GM19099 (cell line): ENCODE data around the gene HDAC8.

Source experiments
- POLR2A ChIP-seq: IDR thresholded peaks from 3 replicates; pipeline ENCODE4 v1.6.1; 2011; ENCODE audit warnings: low read depth; ENCODE audit not compliant: insufficient read length; ENCODE audit errors: extremely low read depth

The HDAC8 gene

DNA sequence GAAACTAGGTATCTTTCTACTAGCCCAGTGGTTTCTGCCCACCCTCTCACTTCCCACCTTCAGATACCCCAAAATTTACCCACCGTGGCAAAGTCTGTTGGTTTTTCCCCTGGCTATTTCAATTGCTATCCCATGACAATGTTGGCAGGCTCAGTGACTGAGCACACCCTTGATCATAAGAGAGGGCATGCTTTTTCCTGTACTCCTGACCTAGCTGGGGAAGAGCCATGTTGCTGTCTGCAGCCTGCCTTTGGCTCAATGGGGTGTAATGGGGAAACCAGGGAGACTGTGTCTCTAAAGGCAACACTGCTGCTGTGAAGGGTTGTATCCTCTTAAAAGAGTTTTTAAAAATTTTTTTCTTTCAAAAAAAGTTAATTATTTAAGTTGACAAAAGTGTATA lies 176.5 kb downstream of the HDAC8 start:
- TF ChIP-seq POLR2A: no peak

DNA sequence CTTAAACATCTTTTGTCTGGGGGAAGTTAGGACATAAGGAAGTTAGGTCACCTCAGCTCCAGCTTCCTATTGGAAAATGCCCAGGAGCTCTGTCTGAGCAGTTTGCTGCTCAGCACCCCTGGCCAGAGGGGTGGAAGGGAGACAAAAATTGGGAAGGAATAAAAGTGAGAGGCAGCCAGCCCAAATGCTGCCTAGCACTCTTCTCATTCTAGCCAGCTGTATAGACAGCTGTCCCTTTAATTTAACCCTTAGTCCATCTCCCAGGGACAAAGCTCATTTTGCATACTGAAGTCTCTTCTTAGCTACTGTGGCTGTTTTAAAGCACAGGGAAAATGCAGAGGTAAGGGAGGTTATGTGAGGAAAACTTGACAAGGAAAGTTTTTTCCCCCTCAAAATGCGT lies 177.4 kb downstream of the HDAC8 start:
- no peak for TF ChIP-seq POLR2A

DNA sequence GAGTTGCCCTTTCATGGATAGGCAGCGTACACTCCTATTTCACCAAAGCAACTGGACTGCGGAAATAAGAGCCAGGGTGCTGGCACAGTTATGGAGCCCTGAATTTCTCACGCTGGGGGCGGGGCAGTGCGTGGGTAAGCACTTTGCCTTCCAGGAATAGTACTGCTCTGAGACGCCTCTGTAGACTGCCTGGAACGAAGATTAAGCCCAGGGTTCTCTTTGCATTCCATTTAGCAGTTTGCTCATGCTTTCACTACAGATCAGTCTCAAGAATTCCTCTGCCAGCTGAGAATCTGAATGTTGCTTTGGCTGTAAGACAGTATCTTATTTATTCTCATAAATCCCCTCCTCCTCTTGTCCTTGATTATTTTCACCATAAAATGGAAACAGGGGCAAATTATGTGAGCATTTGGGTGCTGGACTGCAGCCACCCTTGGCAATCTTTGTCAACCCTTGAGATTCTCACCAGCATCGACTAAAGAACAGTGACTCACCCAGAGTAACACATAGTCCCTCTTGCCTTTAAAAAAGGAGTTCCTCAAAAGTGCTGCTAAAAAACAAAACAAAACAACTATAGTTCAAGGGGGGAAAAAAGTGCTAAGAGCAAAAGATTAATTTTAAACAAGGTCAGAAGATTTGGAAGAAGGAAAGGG lies 178.0 kb downstream of the HDAC8 start:
- no peak for TF ChIP-seq POLR2A

DNA sequence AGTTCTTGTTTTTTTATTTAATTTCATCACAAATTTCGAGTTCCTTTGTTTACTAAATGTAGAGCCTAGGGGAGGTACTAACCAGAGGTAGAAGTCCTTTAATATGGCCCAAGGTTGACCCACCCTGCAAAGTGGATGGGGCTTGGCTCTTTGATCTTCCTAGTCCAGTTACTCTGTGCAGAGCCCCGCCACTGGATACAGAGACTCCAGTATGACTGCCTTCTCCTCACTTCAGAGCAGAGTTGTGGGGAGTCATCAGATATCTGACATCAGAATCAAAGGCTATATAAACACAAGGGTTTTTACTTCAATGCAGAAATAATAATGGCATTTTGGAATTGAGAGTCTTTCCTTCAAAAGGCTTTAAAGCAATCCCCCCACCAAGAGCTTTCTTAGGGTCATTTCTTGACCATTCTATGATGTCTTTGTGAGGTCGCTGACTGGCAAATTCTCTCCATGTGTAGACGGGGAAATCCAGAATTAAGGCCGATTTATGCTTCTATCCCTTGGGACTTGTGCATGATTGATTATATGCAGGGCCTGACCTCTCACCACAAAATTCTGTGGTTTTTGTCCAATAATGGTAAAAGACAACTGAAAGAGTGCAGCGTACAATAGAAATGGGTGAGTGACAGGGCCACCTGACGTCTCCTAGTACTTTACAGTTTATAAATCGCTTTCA lies 178.7 kb downstream of the HDAC8 start:
- no peak for TF ChIP-seq POLR2A

DNA sequence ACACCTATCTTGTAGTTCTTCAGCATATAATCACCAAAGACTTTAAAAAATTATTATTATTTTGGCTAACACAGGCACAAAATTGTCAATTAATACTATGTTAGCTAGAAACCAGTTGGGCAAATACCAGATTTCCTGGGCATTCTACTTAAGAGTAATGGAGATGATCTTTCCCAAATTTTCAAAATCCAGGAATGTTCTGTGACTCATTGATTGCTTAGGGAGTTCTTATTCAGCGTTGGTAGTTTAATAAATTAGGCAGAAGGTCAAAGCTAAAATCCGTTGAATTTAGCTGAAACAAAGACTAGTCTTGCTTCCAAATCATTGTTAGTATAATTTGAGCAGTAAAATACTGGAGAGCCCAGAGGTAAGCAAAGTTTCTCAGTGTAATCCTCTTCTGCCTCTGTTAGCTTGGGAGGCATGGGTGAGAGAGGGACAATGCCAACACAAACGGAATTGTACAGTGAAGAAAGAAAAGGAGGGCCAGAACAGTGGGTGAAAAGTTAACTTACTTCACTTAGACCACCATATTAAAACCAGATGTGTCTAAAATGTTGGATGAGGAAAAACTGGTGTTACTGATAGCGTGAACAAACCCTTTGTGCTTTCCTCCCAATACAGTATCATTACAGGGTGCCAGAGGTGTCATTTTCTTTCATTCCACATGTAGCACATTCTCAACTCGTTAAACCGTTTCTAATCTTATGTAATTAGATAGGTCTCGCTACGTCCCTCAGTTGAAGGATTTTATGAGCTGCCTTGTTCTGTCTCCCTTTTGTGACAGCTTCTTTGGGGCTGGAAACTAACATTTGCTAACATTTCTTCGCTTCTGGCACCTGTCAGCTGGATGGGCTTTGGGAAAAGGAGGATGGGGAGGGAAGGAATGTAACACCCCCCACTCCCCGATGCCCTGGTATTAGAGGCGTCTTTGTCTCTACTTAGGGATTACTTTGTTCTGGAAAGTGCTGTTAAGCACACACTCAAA lies 179.5 kb downstream of the HDAC8 start:
- no peak for TF ChIP-seq POLR2A

DNA sequence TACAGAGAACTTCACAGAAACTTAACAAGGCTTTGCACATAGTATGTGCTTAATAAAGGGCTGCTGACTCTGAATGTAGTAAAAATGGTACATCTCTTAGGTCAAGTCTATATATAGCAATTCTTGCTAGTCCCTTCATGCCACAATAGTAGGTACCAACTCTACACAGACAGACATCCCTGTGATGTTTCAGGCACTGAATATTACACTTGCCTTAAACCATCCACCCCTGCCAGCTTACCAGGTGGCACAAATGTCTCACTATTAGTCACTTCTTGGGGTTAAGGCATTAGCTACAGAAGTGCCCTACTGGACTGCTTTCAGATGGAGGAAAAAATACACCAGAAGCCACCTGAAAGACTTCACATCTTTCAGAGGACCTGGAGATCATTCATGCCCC lies 180.6 kb downstream of the HDAC8 start:
- TF ChIP-seq POLR2A: no peak

DNA sequence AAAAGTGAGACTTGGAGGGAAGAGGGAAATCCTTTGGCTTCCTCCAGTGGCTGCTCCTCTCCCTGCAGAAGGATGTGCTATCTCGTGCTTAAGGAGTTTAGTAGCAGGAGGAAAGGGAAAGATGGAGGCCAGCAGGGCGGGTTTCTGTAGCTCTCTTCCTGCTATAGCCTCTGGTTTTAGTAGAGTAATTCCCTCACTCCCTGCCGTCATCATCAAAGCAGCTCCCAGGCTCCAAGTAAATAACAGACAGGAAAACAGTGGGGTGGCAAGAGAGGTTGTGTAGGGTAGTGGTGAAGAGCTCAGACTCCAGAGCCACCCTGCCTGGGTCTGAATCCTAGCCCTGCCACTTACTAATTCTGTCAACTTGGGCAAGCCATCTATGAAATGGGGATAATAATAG lies 185.4 kb downstream of the HDAC8 start:
- TF ChIP-seq POLR2A: no peak

DNA sequence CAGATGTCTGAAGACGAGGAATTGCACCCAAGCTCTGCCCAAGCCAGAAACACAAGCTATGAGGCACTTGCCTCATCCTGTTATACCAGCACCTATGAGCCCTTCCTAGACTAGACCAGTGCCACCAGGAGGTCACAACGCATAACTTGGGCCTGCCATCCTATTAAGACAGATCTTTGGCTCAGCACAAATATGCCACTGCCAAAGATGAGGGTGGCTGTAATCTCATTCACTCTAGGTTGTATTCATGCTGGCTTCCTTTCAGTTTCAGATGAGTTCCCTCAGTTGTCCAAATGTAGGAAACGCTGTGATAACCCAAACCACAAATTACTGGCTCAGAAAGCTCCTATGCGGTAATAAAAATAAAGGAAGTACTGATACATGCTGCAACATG lies 190.4 kb downstream of the HDAC8 start:
- TF ChIP-seq POLR2A: no peak

DNA sequence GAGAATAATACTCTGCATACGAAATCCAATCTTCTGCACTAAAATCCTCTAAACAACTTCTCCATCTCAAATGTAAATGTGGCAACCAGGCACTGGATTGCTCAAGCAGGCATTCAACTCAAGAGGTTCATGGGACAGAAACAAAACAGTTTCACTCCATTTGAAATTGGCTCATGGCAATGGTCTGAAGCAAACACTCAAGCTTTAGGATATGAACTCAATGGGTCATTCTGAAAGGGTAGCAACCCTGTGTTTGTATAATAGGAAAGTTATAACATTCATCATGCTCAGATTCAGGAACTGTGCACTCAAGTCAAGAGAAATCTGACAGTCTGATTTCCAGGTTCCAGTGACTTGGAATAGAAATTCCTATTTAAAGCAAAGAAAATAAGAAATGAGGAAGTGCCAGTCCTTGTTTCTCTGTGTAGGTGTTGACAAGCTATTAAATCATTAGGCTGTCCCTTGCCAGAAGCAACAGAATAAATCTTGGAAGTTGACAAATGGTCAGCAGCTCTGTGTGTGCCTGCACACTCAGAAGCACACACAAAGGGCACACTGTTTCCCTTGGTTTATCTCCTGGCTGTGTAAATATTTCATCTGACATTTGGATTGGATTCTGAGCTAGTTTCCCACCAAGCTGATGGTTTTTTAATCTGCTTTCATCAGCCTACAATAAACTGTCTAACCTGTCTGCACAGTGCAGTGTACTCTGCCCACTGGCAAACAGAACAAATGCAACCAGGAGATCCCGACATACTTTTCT lies 191.0 kb downstream of the HDAC8 start:
- no peak for TF ChIP-seq POLR2A

DNA sequence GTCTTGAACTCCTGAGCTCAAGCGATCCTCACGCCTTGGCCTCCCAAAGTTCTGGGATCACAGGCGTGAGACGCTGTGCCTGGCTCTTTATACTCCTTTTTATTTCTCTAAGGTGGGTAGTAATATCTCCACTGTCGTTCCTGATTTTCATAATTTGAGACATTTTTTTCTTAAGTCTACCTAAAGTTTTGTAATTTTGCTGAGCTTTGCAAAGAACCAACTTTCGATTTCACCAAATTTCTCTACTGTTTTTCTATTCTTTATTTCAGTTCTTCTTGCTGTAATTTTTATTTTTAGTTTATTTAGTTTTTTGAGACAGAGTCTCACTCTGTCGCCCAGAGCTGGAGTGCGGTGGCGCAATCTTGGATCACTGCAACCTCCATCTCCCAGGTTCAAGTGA lies 196.5 kb downstream of the HDAC8 start:
- no peak for TF ChIP-seq POLR2A

DNA sequence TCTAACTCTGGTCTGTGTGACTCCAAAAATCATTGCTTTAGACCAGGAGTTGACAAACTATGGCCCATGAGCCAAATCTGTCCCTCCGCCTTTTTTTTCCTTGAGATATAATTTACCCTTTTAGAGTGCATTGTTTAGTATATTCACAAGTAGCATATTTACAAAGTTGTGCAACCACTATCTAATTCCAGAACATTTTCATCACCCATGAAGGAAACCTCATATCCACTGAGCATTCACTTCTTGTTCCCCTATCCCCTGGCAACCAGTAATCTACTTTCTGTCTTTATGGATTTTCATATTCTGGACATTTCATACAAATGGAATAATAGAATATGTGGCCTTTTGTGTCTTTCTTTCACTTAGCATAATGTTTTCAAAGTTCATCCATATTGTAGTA lies 199.5 kb downstream of the HDAC8 start:
- TF ChIP-seq POLR2A: no peak

DNA sequence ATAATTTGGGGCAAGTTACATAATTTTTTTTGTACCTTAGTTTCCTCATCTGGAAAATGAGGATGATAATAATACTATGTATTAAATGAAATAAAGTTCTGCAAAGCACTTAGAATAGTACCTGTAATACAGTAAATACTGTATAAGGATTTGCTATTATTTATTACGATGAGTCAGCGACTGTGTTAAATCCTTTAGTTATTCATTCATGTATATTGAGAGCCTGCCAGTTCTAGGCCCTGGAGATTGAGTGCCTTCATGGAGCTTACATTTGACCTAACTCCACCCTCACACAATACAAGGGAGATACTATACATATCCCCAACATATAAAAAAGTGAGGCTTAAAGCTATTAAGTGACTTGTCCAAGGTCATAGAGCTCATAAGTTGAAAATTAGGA lies 199.9 kb downstream of the HDAC8 start:
- TF ChIP-seq POLR2A: no peak

DNA sequence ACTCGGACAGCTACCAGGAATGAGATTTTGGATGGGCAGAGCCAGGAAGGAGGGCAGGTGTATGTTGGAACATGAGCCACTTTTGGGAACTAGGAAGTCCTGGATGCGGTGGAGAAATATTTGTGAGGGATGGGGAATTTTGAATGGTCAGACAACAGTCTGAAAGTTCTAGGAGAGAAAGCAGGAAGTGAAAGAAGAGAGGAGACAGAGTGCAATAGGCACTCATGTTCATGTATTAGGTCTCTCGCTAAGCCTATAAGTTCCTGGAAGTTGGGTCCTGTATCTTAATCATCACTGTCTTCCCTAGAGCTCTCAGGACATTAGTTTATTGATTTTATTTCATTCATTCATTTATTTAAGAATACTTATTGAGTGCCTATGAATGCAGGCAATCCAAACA lies 201.2 kb downstream of the HDAC8 start:
- TF ChIP-seq POLR2A: no peak

DNA sequence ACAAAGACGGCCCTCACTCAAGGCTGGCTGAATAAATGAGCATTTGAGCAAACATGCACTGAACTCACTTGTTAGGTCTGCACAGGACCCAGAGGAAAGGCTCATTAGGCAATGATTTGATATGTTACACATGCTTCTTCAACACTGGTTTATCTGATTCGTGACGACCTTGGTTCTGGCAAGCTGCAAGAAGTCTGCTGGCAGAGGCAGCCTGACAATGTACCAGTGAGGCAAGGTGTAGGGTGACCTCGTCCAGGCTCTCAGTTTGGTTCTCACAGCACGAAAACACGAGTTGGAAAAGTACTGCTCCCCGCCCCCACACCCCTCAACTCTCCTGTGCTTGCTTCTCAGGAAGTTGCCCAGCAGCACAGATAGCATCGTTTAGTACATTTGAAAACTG lies 203.8 kb downstream of the HDAC8 start:
- no peak for TF ChIP-seq POLR2A

DNA sequence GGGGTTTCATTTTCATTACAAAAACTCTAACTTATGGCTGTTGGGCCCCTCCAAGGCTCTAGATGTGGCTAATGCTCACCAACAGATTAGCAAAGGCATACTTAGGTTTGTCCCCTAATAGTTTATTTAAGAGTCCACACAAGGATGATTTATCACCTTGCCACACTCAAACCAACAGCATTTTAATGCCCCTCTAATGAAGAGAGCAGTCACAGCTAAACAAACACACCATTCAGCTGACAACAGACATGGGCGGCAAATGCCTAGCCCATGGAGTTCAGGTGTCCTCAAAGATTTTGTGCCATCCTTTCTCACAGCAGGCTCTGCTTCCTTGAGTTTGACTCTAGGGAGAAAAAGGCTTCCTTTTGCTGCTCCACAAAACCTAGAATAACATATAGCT lies 205.1 kb downstream of the HDAC8 start:
- TF ChIP-seq POLR2A: no peak
